Activated CD4-positive, alpha-beta T cell treated with anti-CD3 and anti-CD28 coated beads for 4 hours (primary cell): ENCODE data around the gene SCN4A.

Source experiments
- DNase-seq, 2 donors: peaks; one replicate each; pipeline ENCODE4 v3.0.0-alpha.2; 2020

Gene SCN4A

DNA sequence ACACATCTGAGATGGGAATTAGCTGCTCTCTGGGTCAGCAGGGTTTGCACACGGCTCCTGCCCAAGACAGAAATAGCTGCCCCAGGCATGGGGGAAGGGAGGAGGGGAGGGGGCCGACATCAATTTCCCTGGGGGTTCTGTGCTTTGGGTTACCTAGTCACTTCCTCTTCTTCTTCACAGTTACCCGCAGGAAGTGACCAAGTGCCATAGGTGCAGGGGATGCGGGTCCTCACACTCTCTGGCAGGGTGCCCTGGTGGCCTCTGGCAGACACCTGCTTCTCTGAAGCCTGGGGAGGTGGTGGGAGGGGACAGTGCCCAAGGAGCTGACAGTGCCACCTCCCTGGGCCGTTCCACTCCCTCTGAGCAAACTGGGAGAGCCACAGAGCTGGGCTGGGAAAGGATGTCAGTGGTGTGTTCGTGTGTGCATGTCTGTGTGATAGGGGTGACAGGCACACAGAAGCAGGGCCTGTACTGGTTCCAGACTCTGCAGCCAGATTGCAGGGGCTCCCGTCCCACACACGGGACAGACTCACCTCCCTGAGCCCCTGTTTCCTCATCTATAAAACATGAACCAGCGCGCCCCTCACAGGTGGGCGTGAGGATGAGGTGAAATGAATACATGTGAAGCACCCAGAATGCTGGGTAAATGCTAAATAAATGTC, 18.2 kb downstream of the SCN4A start:
- DNase-seq: peak in 1 of 2 donors; percentile 21

DNA sequence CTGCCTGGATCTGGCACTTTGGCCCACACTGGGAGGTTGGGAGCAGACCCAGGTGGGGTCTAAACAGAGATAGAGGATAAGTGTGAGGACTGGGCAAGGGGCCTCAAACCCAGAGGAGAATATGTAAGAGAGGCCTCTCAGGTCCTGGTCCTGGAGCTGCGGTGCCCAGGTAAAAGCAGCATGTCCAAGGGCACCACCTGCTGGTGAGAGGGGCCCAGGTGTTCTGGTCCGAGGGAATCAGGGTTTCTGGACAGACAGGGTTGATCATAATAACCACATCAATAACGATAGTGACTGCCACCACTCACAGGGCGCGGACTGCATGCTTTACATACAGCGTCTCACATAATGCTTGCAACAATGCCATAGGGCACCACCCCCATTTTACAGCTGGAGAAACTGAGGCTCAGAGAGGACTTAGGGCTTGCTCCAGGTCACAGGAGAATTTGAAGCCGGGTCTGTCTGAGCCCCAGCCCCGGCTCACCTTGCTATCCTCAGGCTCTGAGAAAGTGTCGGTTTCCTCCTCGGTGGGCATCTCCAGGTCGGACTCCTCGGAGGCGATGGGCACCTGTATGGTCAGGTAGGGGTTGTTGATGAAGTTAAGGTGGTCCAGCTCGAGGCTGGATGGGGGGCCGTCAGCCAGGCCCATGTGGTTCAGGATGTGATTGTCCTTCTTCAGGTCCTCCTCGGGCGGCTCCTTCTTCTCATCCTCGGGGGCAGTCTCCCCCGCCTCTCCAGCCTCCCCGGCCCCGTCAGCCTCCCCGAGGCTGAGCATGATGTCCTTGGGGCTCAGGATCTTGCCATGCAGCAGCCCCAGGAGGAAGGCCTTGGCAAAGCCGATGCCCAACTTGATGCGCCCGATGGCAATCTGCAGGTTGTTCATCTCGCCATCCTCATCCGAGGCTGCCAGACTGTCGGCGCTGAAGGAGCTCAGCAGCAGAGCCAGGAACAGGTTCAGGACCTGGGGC, 21.5 kb downstream of the SCN4A start:
- DNase-seq: peak in 1 of 2 donors; percentile 26

- no peak for DNase-seq
These were observed 23.0 kb downstream of the SCN4A start for GRCh38 chr17:63949576-63950250.

DNA sequence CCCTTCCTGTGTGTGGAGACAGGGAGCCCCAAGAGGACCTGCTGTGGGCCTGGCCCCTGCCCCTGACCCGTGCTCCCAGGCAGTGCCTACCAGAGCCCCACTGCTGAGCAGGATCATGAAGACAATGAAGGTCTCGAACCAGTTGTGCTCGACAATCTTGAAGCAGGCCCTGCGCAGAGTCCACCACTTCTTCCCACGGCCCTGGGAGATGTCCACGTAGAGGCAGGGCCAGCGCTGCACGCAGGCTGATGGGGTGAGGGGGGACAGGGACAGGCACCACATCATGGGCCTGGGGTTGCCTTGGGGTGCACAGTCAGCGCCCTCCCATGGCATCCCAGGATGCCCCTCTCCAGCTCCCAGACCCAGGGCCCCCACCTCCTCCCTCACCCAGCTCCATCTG, 24.2 kb downstream of the SCN4A start:
- DNase-seq: no peak

DNA sequence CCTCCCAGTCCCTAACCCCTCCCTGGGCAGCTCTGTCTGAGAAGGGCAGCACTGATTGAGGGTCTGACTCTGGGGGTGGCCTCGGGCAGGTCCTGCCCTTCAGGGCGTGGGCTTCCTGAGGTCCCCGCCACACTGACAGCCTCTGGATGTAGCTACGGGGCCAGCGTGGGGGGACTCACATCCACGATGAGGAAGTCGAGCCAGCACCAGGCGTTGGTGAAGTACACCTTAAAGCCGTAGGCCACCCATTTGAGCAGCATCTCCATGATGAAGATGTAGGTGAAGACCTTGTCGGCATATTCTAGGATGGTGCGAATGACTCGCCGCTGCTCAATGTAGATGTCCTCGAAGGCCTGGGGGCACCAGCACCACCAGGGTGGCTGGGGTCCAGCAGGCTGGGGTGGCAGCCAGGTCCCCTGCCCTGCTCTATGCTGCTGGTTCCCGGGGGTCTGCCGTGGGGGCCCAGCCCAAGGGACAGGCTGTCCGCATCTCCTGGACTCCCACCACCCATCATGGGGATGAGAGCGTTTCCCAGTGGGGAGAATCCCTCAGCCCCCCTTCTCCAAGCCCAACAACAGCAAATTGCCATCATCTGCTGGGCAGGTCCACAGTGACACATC, 24.9 kb downstream of the SCN4A start:
- no peak for DNase-seq

- peak; percentile 54 to 63 for DNase-seq
These were observed 26.0 kb downstream of the SCN4A start for GRCh38 chr17:63946440-63947363.

DNA sequence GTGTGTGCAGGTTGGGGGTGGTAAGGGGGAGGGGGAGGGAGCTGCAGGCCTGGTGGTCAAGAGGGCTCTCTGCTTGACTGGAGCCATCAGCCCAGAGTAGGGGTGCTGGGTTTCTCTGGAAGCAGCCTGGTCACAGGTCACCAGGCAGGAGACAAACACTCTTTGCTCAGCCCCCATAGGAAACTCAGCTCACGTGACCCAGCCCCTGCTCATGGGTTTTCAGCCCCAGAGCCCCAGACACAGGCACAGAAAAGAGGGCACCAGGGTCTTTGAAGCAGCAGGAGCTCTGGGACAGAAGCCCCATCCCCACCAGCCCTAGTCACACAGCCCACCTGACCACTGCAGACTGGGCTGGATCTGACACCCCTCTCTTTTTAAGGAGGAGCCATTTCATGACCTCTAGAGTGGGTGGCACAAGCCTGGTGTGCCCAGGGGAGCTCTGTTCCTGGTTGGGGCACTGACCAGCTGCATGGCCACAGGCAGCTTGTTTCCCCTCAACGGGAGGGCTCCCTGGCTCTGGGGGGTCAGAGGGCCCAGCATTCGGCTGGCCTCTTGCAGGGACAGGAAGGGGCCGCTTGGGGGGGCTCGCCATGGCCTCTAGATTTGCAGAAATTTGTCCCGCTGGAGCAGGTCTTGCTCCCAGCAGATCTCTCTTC, 26.8 kb downstream of the SCN4A start:
- no peak for DNase-seq

DNA sequence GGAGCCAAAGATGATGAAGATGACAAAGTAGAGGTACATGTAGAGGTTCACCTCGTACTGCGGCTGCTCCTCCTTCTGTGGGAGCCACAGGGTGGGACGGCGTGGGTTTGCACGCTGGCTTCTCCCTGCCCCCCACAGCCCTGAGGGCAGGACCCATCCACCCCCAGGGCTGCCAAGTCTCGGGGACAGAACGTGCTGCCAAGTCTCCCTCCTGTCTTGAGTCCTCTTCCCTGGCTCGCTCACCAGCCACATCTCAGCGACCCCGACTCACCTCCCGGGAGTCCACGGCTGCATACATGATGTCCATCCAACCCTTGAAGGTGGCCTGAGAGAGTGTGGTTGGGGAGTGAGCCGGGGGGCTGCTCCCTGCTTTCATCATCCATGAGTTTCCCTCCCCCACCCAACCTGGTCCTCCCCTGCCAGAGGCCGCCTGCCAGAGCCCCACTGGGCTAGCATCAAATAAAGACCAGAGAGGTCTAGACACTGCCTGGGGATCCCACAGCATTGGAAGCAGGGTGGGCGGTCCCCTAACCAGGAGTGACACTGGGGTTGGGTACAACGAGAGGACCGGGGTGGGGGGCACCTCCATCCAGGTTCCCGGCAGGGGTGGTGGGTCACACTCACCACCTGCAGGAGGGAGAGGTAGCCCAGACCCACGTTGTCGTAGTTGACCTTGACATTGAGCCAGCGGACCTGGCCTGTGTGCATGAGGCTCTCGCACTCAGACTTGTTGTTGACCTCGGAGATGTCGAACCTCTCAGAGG, 27.8 kb downstream of the SCN4A start:
- no peak for DNase-seq

GRCh38 chr17:63943745-63944144, 29.0 kb downstream of the SCN4A start:
- no peak for DNase-seq

GRCh38 chr17:63942309-63942985, 30.3 kb downstream of the SCN4A start:
- no peak for DNase-seq

DNA sequence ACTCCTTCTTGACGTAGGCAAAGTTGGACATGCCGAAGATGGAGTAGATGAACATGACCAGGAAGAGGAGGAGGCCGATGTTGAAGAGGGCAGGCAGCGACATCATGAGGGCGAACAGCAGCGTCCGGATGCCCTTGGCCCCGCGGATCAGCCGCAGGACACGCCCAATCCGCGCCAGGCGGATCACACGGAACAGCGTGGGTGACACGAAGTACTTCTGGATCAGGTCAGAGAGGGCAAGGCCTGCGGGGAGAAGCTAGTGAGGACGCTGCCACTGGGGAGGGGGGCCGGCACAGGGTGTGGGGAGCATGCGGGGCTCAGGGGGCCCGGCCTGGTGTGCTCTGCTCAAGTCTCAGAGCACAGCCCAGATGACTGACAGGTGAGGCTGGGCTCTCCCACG, 31.0 kb downstream of the SCN4A start:
- no peak for DNase-seq

DNA sequence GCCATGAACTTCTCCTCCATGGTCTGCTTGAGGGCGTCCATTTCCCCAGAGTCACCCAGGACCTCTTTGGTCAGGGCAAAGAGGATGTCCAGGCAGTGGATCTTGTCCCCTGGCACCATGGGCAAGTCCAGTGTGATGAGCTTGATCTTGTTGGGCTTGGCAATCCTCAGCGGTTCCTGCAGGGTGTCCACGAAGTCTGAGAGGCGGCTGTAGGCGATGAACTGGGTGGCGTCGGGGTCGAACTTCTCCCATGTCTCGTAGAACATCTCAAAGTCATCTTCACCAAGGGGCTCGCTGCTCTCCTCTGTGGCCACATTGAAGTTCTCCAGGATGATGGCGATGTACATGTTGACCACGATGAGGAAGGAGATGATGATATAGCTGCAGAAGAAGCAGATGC, 31.6 kb downstream of the SCN4A start:
- DNase-seq: no peak

GRCh38 chr17:63940584-63940983, 32.1 kb downstream of the SCN4A start:
- no peak for DNase-seq

DNA sequence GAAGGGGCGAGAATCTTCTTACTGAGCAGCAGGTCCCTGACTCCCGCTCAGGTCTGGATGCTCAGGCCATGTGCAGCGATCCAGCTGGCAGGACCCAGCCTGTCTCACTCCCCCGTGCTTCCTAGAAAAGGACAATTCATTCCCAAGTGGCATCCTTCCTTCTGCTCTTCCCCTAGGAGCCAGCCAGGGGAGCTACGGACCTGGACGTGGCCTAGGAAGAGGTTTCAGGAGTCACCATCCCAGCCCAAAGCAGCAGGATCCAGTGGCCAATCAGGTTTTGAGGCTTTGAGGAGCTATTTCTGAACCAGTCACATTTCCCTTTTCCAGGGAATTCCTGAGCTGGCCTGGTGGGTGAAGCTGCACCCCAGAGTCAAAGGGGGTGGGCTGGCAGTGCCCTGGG, 32.8 kb downstream of the SCN4A start:
- no peak for DNase-seq

- DNase-seq: no peak
These were observed 33.3 kb downstream of the SCN4A start for GRCh38 chr17:63939401-63939800.

DNA sequence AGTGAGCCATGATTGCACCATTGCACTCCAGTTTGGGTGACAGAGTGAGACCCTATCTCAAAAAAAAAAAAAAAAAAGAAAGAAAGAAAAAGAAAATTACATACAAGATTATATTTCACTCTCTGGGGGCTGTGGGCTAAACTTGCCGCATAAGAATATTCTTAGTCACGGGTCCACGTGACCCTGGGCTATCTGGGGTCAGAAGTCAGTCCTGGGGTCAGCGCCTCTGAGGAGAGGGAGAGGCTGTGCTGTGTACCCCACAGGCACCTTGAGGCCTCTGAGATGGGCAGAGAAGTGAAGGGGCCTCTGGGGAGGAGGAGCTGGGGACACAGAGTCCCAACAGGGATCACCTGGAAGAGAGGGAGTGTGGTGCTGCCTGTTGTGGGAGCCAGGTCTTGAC, 34.8 kb downstream of the SCN4A start:
- no peak for DNase-seq

DNA sequence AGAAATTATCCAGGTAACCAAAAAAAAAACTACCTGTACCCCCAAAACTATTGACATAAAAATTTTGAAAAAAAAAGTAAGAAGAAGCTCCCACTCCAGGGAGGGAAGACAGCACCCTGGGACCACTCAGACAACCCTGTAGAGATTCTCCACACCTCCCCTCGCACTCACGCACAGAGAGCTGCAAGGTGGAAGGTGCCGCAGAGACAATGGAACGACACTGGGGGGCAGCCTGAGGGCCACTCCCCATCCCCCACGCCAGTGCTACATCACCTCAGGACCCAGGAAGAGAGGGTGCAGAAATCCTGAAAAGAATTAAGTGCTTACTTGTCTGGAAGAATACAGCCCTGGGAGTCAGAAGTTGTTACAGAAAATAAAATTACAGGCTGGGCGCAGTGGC, 35.4 kb downstream of the SCN4A start:
- DNase-seq: no peak

GRCh38 chr17:63934183-63935112, 38.3 kb downstream of the SCN4A start:
- DNase-seq: no peak

DNA sequence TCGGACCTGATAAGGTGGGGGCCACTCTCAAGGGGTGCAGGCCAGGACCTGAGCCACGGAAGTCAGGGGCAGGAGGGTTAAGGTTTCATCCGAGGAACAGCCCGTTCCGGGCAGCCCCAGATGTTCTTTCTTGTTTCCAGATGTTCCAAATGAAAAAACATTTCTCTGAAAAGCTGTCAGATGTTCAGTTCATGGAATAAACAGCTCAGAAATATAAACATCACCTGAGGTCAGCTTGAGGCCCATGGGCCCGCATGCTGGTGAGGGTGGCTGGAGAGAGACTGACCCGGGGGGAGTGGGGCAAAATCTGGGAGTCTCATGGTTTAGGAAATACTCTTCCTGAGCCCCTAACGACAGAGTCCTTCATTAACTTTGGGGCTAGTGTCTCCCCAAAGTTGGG, 39.1 kb downstream of the SCN4A start:
- no peak for DNase-seq
